HCT116 (cell line): ENCODE results near the gene ZC3H8. TPM values are rescaled to one million over a fixed set of nuclear protein-coding genes. Genes with fewer than 3 reads are reported as not detected.

ENCODE experiments used
- ATAC-seq: fragments of 200-7000 bp; cut with Tn5 transposase; 2 replicates; pipeline ENCODE4 v1.9.1; 2020; ENCODE audit warnings: mild to moderate bottlenecking, moderate library complexity
- BruUV-seq: library from RNA; stranded (reverse); fragments of 400-500 nt; replicated peaks from 2 replicates; lab custom pipeline; 2021; lab: Mats Ljungman, UMichigan
- CTCF ChIA-PET: fragments of 300-600 bp; sonication (Branson Sonifier 250); formaldehyde crosslinking; loops from one replicate; lab custom pipeline; 2021; ENCODE audit warnings: antibody characterized with exemption; lab: Charles Lee
- POLR2A ChIA-PET: fragments of 300-600, 350-600 bp; sonication (Branson Sonifier 250); formaldehyde crosslinking; loops from one replicate; lab custom pipeline; 2021; ENCODE audit warnings: antibody characterized with exemption; lab: Charles Lee
- RAD21 ChIA-PET, 2 experiments: fragments of 300-600 bp; sonication (Branson Sonifier 250); formaldehyde crosslinking; loops; one replicate each; lab custom pipeline; 2023; ENCODE audit warnings: low total read pairs in 2 of 2; ENCODE audit not compliant: uncharacterized antibody in 2 of 2, unreplicated experiment in 2 of 2, low non-redundant PET in 1 of 2; lab: Charles Lee
- DNase-seq: peaks from one replicate; pipeline ENCODE4 v3.0.0-alpha.2; 2010; ENCODE audit warnings: low read depth, low spot score
- H2AFZ ChIP-seq: fragments of 200-600 bp; shearing (Covaris generic), sonication (generic); 2 replicates; pipeline ENCODE4 v1.6.1; 2017; ENCODE audit warnings: low read depth, mixed run types, mixed read lengths, antibody characterized with exemption, low read length; ENCODE audit not compliant: poor library complexity, severe bottlenecking
- H3K27ac ChIP-seq: 2 replicates; pipeline ENCODE4 v1.5.1; 2012; ENCODE audit warnings: low read depth, low read length
- H3K27me3 ChIP-seq: fragments of 200-600 bp; sonication (generic); 2 replicates; pipeline ENCODE4 v1.6.1; 2016; ENCODE audit warnings: mixed run types, low read length, mixed read lengths; ENCODE audit not compliant: insufficient read depth
- H3K36me3 ChIP-seq, 2 experiments: fragments of 200-500 bp in 1 of 2; fragments of 200-600 bp in 1 of 2; sonication (Bioruptor generic) in 1 of 2; sonication (generic) in 1 of 2; 2 replicates each; pipeline versions ENCODE4 v1.5.1 to v1.6.1; 2014 to 2016; ENCODE audit warnings: low read length in 2 of 2, inconsistent platforms in 1 of 2, mixed read lengths in 1 of 2, mixed run types in 1 of 2; ENCODE audit not compliant: insufficient read depth in 2 of 2, control insufficient read depth in 1 of 2
- H3K4me1 ChIP-seq, 2 experiments: fragments of 200-600 bp in 1 of 2; sonication (generic) in 1 of 2; 2 replicates each; pipeline versions ENCODE4 v1.5.1 to v1.6.1; 2012 to 2017; ENCODE audit warnings: low read length in 2 of 2, inconsistent platforms in 1 of 2, mild to moderate bottlenecking in 1 of 2, mixed read lengths in 1 of 2, mixed run types in 1 of 2, moderate library complexity in 1 of 2; ENCODE audit not compliant: insufficient read depth in 2 of 2, control insufficient read depth in 1 of 2
- H3K4me2 ChIP-seq: fragments of 200-600 bp; sonication (generic); 2 replicates; pipeline ENCODE4 v1.6.1; 2017; ENCODE audit warnings: mixed run types, low read length, mixed read lengths
- H3K4me3 ChIP-seq, 2 experiments: fragments of 200-600 bp in 1 of 2; sonication (generic) in 1 of 2; replicated peaks in 1 of 2; 2 replicates each; pipeline ENCODE4 v1.5.1; 2011 to 2016; ENCODE audit warnings: low read length in 2 of 2, control low read depth in 1 of 2, low read depth in 1 of 2, mild to moderate bottlenecking in 1 of 2, mixed read lengths in 1 of 2, mixed run types in 1 of 2
- H3K79me2 ChIP-seq: fragments of 200-600 bp; sonication (generic); 2 replicates; pipeline ENCODE4 v1.6.1; 2017; ENCODE audit warnings: mild to moderate bottlenecking, mixed run types, low read length, moderate library complexity, mixed read lengths; ENCODE audit not compliant: insufficient read depth
- H3K9ac ChIP-seq: fragments of 200-600 bp; sonication (generic); 2 replicates; pipeline ENCODE4 v1.6.1; 2016; ENCODE audit warnings: low read length, mixed read lengths
- H3K9me2 ChIP-seq: fragments of 200-600 bp; sonication (generic), shearing (Covaris generic); 2 replicates; pipeline ENCODE4 v1.6.1; 2017; ENCODE audit warnings: mixed run types, mild to moderate bottlenecking, moderate library complexity; ENCODE audit not compliant: insufficient read depth
- H3K9me3 ChIP-seq, 2 experiments: fragments of 200-500 bp in 1 of 2; fragments of 200-600 bp in 1 of 2; sonication (Bioruptor generic) in 1 of 2; sonication (generic) in 1 of 2; 2 replicates each; pipeline ENCODE4 v1.6.1; 2014 to 2017; ENCODE audit warnings: low read length in 2 of 2, mixed read lengths in 2 of 2, inconsistent platforms in 1 of 2, low read depth in 1 of 2, mild to moderate bottlenecking in 1 of 2, mixed run types in 1 of 2, moderate library complexity in 1 of 2; ENCODE audit not compliant: control insufficient read depth in 1 of 2, insufficient read depth in 1 of 2
- H4K20me1 ChIP-seq: fragments of 200-600 bp; sonication (generic), shearing (Covaris generic); 2 replicates; pipeline ENCODE4 v1.6.1; 2017; ENCODE audit warnings: mixed run types, mild to moderate bottlenecking, moderate library complexity; ENCODE audit not compliant: insufficient read depth
- CBX3 ChIP-seq: IDR thresholded peaks from 2 replicates; pipeline ENCODE4 v1.6.1; 2012; ENCODE audit warnings: low read depth
- CTCF ChIP-seq, 3 experiments: fragments of 200-600 bp in 1 of 3; sonication (generic) in 1 of 3; IDR thresholded peaks in 2 of 3; conservative IDR thresholded peaks in 1 of 3; 2 replicates each; pipeline ENCODE4 v1.5.1; 2012 to 2017; ENCODE audit warnings: low read depth in 2 of 3, low read length in 2 of 3, antibody characterized with exemption in 1 of 3, borderline replicate concordance in 1 of 3, control low read depth in 1 of 3, mild to moderate bottlenecking in 1 of 3, mixed read lengths in 1 of 3, mixed run types in 1 of 3, moderate library complexity in 1 of 3; ENCODE audit not compliant: insufficient read depth in 1 of 3
- EGR1 ChIP-seq: IDR thresholded peaks from 2 replicates; pipeline ENCODE4 v1.6.1; 2012; ENCODE audit warnings: low read depth
- EZH2phosphoT487 ChIP-seq: fragments of 200-600 bp; IDR thresholded peaks from 2 replicates; pipeline ENCODE4 v1.6.1; 2018; ENCODE audit warnings: antibody characterized with exemption, borderline replicate concordance
- JUND ChIP-seq: IDR thresholded peaks from 2 replicates; pipeline ENCODE4 v1.6.1; 2012
- MAX ChIP-seq: IDR thresholded peaks from 2 replicates; pipeline ENCODE4 v1.6.1; 2012
- POLR2A ChIP-seq: IDR thresholded peaks from 2 replicates; pipeline ENCODE4 v1.7.0; 2011; ENCODE audit warnings: borderline replicate concordance; ENCODE audit not compliant: insufficient read depth, insufficient read length; ENCODE audit errors: extremely low read depth
- RAD21 ChIP-seq: IDR thresholded peaks from 2 replicates; pipeline ENCODE4 v1.6.1; 2012; ENCODE audit warnings: low read depth, mild to moderate bottlenecking
- SRF ChIP-seq: IDR thresholded peaks from 2 replicates; pipeline ENCODE4 v1.6.1; 2012; ENCODE audit warnings: low read depth
- YY1 ChIP-seq: IDR thresholded peaks from 2 replicates; pipeline ENCODE4 v1.6.1; 2011; ENCODE audit warnings: low read length, low read depth, moderate library complexity, mild to moderate bottlenecking; ENCODE audit not compliant: insufficient replicate concordance; ENCODE audit errors: extremely low read depth
- ZBTB33 ChIP-seq: IDR thresholded peaks from 2 replicates; pipeline ENCODE4 v1.6.1; 2011; ENCODE audit warnings: mild to moderate bottlenecking, low read length, moderate library complexity; ENCODE audit not compliant: insufficient replicate concordance; ENCODE audit errors: extremely low read depth
- ZFX ChIP-seq: fragments of 450-650 bp; IDR thresholded peaks from 2 replicates; pipeline ENCODE4 v1.6.1; 2017
- intact Hi-C: fragments of 100-400 bp; cut with micrococcal nuclease; formaldehyde crosslinking; loops from 2 replicates; pipeline ENCODE4 v1.10.0; 2022
- total RNA-seq: library from RNA; stranded (reverse); gene quantifications from one replicate; pipeline ENCODE4 v1.2.1, GENCODE V29; 2021; ENCODE audit not compliant: unreplicated experiment
- TF ChIP-seq, protein P1 (sequence below): IDR thresholded peaks from 2 replicates; pipeline ENCODE4 v1.6.1; 2012; ENCODE audit warnings: low read depth
- TF ChIP-seq, protein P2 (sequence below): IDR thresholded peaks from 2 replicates; pipeline ENCODE4 v1.6.1; 2012

Gene ZC3H8
- total RNA-seq, 1 experiment from 2014 or later = 13.4 TPM

DNA sequence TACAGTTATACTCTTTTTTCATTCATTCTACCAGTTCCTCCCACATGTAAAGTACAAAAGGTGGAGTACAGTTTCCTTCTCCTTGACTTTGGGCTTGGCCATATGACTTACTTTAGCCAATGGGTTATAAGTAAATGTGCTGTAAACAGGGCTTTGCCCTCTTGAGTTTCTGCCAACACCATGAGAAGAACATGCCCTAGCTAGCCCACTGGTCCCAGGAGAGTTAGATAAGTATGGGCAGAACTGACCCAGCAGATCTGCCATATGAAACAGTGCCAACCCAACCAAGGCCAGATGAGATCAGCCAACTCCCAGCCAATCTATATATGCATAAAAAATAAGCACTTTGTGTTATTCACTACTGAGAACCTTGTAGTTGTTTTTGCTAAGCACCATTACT, 25.5 kb downstream of the ZC3H8 start:
- BruUV-seq = no TSS peak
- DNase-seq (no peak), ATAC-seq (peak; percentile 34; the same call in 1 of the 2 replicates)
- intact Hi-C loops = no loop called here
- Histone ChIP-seq H3K4me1 (peaks cover 10 to 13% of the 10 kb centered on the region in 2 experiments), H4K20me1 (no peaks in the 10 kb centered on the region), H3K27me3 (no peaks in the 10 kb centered on the region), H3K9ac (no peak overlapping the region), H3K4me2 (no peak overlapping the region), H3K36me3 (peaks cover 0 to 4% of the 10 kb centered on the region in 2 experiments; a peak in 1 of 4 replicates), H3K79me2 (no peaks in the 10 kb centered on the region), H3K9me3 (no peaks in the 10 kb centered on the region), H2AFZ (no peak overlapping the region), H3K27ac (no peak overlapping the region), H3K4me3 (no peak overlapping the region), H3K9me2 (no peaks in the 10 kb centered on the region)
- CTCF ChIA-PET = no interaction called here
- POLR2A ChIA-PET = no interaction called here
- RAD21 ChIA-PET = no interaction called here
- TF ChIP-seq CBX3 = no peak
- TF ChIP-seq CTCF (IDR thresholded peaks at IDR 0.05 in 2 of 3, conservative IDR thresholded peaks at IDR 0.05 in 1 of 3; ENCODE audit: borderline replicate concordance in 1 of 3, insufficient read depth in 1 of 3, low read depth in 2 of 3, low read length in 2 of 3) = no peak
- no peak for TF ChIP-seq ZFX
- TF ChIP-seq SRF = no peak
- no peak for TF ChIP-seq POLR2A
- no peak for TF ChIP-seq YY1
- TF ChIP-seq, protein P1, sequence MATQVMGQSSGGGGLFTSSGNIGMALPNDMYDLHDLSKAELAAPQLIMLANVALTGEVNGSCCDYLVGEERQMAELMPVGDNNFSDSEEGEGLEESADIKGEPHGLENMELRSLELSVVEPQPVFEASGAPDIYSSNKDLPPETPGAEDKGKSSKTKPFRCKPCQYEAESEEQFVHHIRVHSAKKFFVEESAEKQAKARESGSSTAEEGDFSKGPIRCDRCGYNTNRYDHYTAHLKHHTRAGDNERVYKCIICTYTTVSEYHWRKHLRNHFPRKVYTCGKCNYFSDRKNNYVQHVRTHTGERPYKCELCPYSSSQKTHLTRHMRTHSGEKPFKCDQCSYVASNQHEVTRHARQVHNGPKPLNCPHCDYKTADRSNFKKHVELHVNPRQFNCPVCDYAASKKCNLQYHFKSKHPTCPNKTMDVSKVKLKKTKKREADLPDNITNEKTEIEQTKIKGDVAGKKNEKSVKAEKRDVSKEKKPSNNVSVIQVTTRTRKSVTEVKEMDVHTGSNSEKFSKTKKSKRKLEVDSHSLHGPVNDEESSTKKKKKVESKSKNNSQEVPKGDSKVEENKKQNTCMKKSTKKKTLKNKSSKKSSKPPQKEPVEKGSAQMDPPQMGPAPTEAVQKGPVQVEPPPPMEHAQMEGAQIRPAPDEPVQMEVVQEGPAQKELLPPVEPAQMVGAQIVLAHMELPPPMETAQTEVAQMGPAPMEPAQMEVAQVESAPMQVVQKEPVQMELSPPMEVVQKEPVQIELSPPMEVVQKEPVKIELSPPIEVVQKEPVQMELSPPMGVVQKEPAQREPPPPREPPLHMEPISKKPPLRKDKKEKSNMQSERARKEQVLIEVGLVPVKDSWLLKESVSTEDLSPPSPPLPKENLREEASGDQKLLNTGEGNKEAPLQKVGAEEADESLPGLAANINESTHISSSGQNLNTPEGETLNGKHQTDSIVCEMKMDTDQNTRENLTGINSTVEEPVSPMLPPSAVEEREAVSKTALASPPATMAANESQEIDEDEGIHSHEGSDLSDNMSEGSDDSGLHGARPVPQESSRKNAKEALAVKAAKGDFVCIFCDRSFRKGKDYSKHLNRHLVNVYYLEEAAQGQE = no peak
- no peak for TF ChIP-seq MAX
- TF ChIP-seq ZBTB33 = no peak
- no peak for TF ChIP-seq JUND
- no peak for TF ChIP-seq EZH2phosphoT487
- TF ChIP-seq RAD21 = no peak
- TF ChIP-seq, protein P2, sequence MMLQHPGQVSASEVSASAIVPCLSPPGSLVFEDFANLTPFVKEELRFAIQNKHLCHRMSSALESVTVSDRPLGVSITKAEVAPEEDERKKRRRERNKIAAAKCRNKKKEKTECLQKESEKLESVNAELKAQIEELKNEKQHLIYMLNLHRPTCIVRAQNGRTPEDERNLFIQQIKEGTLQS = no peak
- no peak for TF ChIP-seq EGR1
